T-helper 2 cell treated with Interferon-gamma antibody and Interleukin-4, amounts not matched to agents 5 μg/mL and 100 μg/mL, for 36 hours (primary cell): ENCODE measurements around the gene GAA.

ENCODE experiments used
- DNase-seq: peaks from one replicate; pipeline ENCODE4 v3.0.0; 2021; ENCODE audit warnings: low spot score
- H3K27ac Mint-ChIP-seq: one replicate; pipeline ENCODE4 v1.8.0; 2021; ENCODE audit warnings: mild to moderate bottlenecking, mixed read lengths
- H3K27me3 Mint-ChIP-seq: one replicate; pipeline ENCODE4 v1.8.0; 2021; ENCODE audit warnings: low read depth, mixed read lengths
- H3K36me3 Mint-ChIP-seq: one replicate; pipeline ENCODE4 v1.8.0; 2021; ENCODE audit warnings: low read depth, mixed read lengths
- H3K4me1 Mint-ChIP-seq: one replicate; pipeline ENCODE4 v1.8.0; 2021; ENCODE audit warnings: low read depth, mixed read lengths
- H3K4me3 Mint-ChIP-seq: one replicate; pipeline ENCODE4 v1.8.0; 2022; ENCODE audit warnings: mild to moderate bottlenecking, moderate library complexity, mixed read lengths
- H3K9me3 Mint-ChIP-seq: one replicate; pipeline ENCODE4 v1.8.0; 2021; ENCODE audit warnings: mixed read lengths

GAA gene

GRCh38 chr17:80104321-80104955 is 3.1 kb downstream of the GAA start:
- Mint-ChIP-seq H3K4me1 (peaks cover 25% of the 10 kb centered on the region), H3K4me3 (no peak overlapping the region), H3K9me3 (no peaks in the 10 kb centered on the region), H3K27me3 (no peaks in the 10 kb centered on the region), H3K27ac (no peak overlapping the region), H3K36me3 (no peaks in the 10 kb centered on the region)
- no peak for DNase-seq

- Mint-ChIP-seq H3K9me3 (no peaks in the 10 kb centered on the region), H3K4me3 (no peak overlapping the region), H3K27me3 (no peaks in the 10 kb centered on the region), H3K36me3 (no peaks in the 10 kb centered on the region), H3K4me1 (peaks cover 25% of the 10 kb centered on the region), H3K27ac (no peak overlapping the region)
- DNase-seq, result no peak
Observed at GRCh38 chr17:80104956-80105375, 3.6 kb downstream of the GAA start.

- Mint-ChIP-seq H3K36me3 (no peaks in the 10 kb centered on the region), H3K4me1 (peaks cover 17% of the 10 kb centered on the region), H3K27ac (no peak overlapping the region), H3K27me3 (no peaks in the 10 kb centered on the region), H3K4me3 (no peak overlapping the region), H3K9me3 (no peaks in the 10 kb centered on the region)
- DNase-seq, result no peak
Observed at GRCh38 chr17:80105762-80106161, 4.4 kb downstream of the GAA start.

- Mint-ChIP-seq H3K4me1 (peaks cover 15% of the 10 kb centered on the region), H3K27me3 (no peaks in the 10 kb centered on the region), H3K36me3 (no peaks in the 10 kb centered on the region), H3K4me3 (no peak overlapping the region), H3K9me3 (no peaks in the 10 kb centered on the region), H3K27ac (no peak overlapping the region)
- DNase-seq, result no peak
Observed at GRCh38 chr17:80106176-80106575, 4.8 kb downstream of the GAA start.

- no peaks in the 10 kb centered on the region for H3K27me3 Mint-ChIP-seq
- H3K4me3 Mint-ChIP-seq, result no peak overlapping the region
- H3K4me1 Mint-ChIP-seq, result peaks cover 15% of the 10 kb centered on the region
- no peak overlapping the region for H3K27ac Mint-ChIP-seq
- no peaks in the 10 kb centered on the region for H3K9me3 Mint-ChIP-seq
- DNase-seq, result no peak
- no peaks in the 10 kb centered on the region for H3K36me3 Mint-ChIP-seq
Observed at GRCh38 chr17:80106751-80107150, 5.4 kb downstream of the GAA start.

- Mint-ChIP-seq H3K27me3 (no peaks in the 10 kb centered on the region), H3K36me3 (no peaks in the 10 kb centered on the region), H3K4me3 (no peak overlapping the region), H3K9me3 (no peaks in the 10 kb centered on the region), H3K27ac (no peak overlapping the region), H3K4me1 (peaks cover 10% of the 10 kb centered on the region)
- no peak for DNase-seq
Observed at GRCh38 chr17:80107231-80108021, 6.0 kb downstream of the GAA start.

GRCh38 chr17:80108036-80108971 is 6.9 kb downstream of the GAA start:
- Mint-ChIP-seq H3K4me1 (peaks cover 2% of the 10 kb centered on the region), H3K4me3 (no peak overlapping the region), H3K9me3 (no peaks in the 10 kb centered on the region), H3K27ac (no peak overlapping the region), H3K27me3 (no peaks in the 10 kb centered on the region), H3K36me3 (no peaks in the 10 kb centered on the region)
- DNase-seq, result no peak

GRCh38 chr17:80109066-80109660 is 7.8 kb downstream of the GAA start:
- Mint-ChIP-seq H3K4me1 (no peaks in the 10 kb centered on the region), H3K27ac (no peak overlapping the region), H3K4me3 (no peak overlapping the region), H3K36me3 (no peaks in the 10 kb centered on the region), H3K9me3 (no peaks in the 10 kb centered on the region), H3K27me3 (no peaks in the 10 kb centered on the region)
- DNase-seq, result no peak

- no peak overlapping the region for H3K4me3 Mint-ChIP-seq
- H3K9me3 Mint-ChIP-seq, result no peaks in the 10 kb centered on the region
- no peaks in the 10 kb centered on the region for H3K27me3 Mint-ChIP-seq
- no peaks in the 10 kb centered on the region for H3K36me3 Mint-ChIP-seq
- no peak for DNase-seq
- no peak overlapping the region for H3K27ac Mint-ChIP-seq
- no peaks in the 10 kb centered on the region for H3K4me1 Mint-ChIP-seq
Observed at GRCh38 chr17:80109713-80110446, 8.5 kb downstream of the GAA start.

GRCh38 chr17:80110447-80110812 is 9.0 kb downstream of the GAA start:
- H3K4me1 Mint-ChIP-seq, result no peaks in the 10 kb centered on the region
- no peaks in the 10 kb centered on the region for H3K36me3 Mint-ChIP-seq
- H3K9me3 Mint-ChIP-seq, result no peaks in the 10 kb centered on the region
- no peaks in the 10 kb centered on the region for H3K27me3 Mint-ChIP-seq
- H3K27ac Mint-ChIP-seq, result no peak overlapping the region
- DNase-seq, result no peak
- H3K4me3 Mint-ChIP-seq, result no peak overlapping the region

- Mint-ChIP-seq H3K4me1 (no peaks in the 10 kb centered on the region), H3K4me3 (no peak overlapping the region), H3K27ac (no peak overlapping the region), H3K36me3 (no peaks in the 10 kb centered on the region), H3K27me3 (no peaks in the 10 kb centered on the region), H3K9me3 (no peaks in the 10 kb centered on the region)
- DNase-seq, result no peak
Observed at GRCh38 chr17:80110927-80111701, 9.7 kb downstream of the GAA start.

- Mint-ChIP-seq H3K4me1 (no peaks in the 10 kb centered on the region), H3K27me3 (no peaks in the 10 kb centered on the region), H3K36me3 (no peaks in the 10 kb centered on the region), H3K9me3 (no peaks in the 10 kb centered on the region), H3K27ac (no peak overlapping the region), H3K4me3 (no peak overlapping the region)
- DNase-seq, result no peak
Observed at GRCh38 chr17:80111702-80112470, 10.5 kb downstream of the GAA start.
